ENCODE measurements around the gene DNAJB11.
"Not testable (repeated sequence)": the region's sequence is repeated elsewhere in the genome, so short reads cannot be mapped to it uniquely, and the experiment has no call there.

Gene DNAJB11

GRCh38 chr3:186552408-186553031 lies 18.0 kb upstream of the DNAJB11 start:
- DNase-seq, result no peak

GRCh38 chr3:186564586-186564985 lies 5.9 kb upstream of the DNAJB11 start:
- DNase-seq, result no peak

GRCh38 chr3:186566772-186567071 lies 3.8 kb upstream of the DNAJB11 start:
- DNase-seq, result no peak

GRCh38 chr3:186567072-186567921 lies 3.2 kb upstream of the DNAJB11 start, which contains the start of gene TBCCD1:
TBCCD1 (minus strand) TSS chr3:186567339; CDS start chr3:186564329, 3,010 bp downstream.
- DNase-seq, result peak; percentile 76

GRCh38 chr3:186569361-186569760 lies 1.2 kb upstream of the DNAJB11 start:
- DNase-seq, result not testable (repeated sequence)

GRCh38 chr3:186569779-186570095 lies 783 bp upstream of the DNAJB11 start:
- no peak for DNase-seq

GRCh38 chr3:186570941-186571643 lies 572 bp downstream of the DNAJB11 start:
- DNase-seq, result no peak

GRCh38 chr3:186571644-186572013 lies 1.1 kb downstream of the DNAJB11 start:
- no peak for DNase-seq

GRCh38 chr3:186577521-186577920 lies 7.0 kb downstream of the DNAJB11 start:
- no peak for DNase-seq

GRCh38 chr3:186580785-186581184 lies 10.3 kb downstream of the DNAJB11 start:
- DNase-seq, result no peak

- DNase-seq, result no peak
Measured at GRCh38 chr3:186582541-186582940, 12.0 kb downstream of the DNAJB11 start.

- no peak for DNase-seq
Measured at GRCh38 chr3:186583831-186584230, 13.3 kb downstream of the DNAJB11 start.

GRCh38 chr3:186586245-186586644 lies 15.7 kb downstream of the DNAJB11 start:
- DNase-seq, result not testable (repeated sequence)

- no peak for DNase-seq
Measured at GRCh38 chr3:186587183-186587582, 16.7 kb downstream of the DNAJB11 start.

GRCh38 chr3:186588632-186589031 lies 18.1 kb downstream of the DNAJB11 start:
- DNase-seq, result no peak

- DNase-seq, result no peak
Measured at GRCh38 chr3:186589121-186589520, 18.6 kb downstream of the DNAJB11 start.

- DNase-seq, result no peak
Measured at GRCh38 chr3:186589856-186590579, 19.5 kb downstream of the DNAJB11 start.

GRCh38 chr3:186590580-186591295 lies 20.2 kb downstream of the DNAJB11 start:
- DNase-seq, result no peak

GRCh38 chr3:186592682-186593081 lies 22.2 kb downstream of the DNAJB11 start:
- DNase-seq, result no peak

- DNase-seq, result no peak
Measured at GRCh38 chr3:186593862-186594261, 23.3 kb downstream of the DNAJB11 start.

- no peak for DNase-seq
Measured at GRCh38 chr3:186594591-186595113, 24.1 kb downstream of the DNAJB11 start.

- no peak for DNase-seq
Measured at GRCh38 chr3:186596568-186597287, 26.2 kb downstream of the DNAJB11 start.

All from NCI-H446 treated with DMSO at 0.1 percent for 48 hours (cell line).